GM19468 (cell line): Measurements from ENCODE around the gene PSEN1.
"Not testable (repeated sequence)": the region's sequence is repeated elsewhere in the genome, so short reads cannot be mapped to it uniquely, and the experiment has no call there.

Experiments used
- ATAC-seq: cut with Tn5 transposase; IDR thresholded peaks from one replicate; pipeline ENCODE4 v1.9.1; 2021; ENCODE audit warnings: mild to moderate bottlenecking, moderate library complexity, moderate number of reproducible peaks; ENCODE audit not compliant: unreplicated experiment; ENCODE audit errors: extremely low read depth

Gene PSEN1

DNA sequence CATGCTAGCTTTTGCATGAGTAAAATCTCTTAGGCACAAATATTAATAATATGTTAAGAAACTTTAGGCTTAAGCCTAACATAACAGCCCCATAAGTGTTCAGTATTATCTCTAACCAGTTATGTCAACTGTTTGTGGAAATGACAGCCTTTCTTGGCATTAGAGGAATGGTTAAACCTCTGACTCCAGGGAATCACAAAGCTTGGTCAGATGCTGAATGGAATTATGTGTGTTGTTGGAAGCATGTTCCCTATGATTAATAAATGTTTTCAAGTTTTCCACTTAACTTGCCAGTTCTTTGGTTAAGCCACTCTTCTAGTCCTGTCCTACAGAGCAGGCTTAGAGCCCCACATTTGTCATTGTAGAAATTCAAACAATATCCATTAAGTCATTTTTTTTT lies 17.0 kb downstream of the PSEN1 start:
- no peak for ATAC-seq

- ATAC-seq: no peak
Observed at GRCh38 chr14:73162251-73162650, 25.9 kb downstream of the PSEN1 start.

GRCh38 chr14:73166399-73166798 lies 30.1 kb downstream of the PSEN1 start:
- no peak for ATAC-seq

DNA sequence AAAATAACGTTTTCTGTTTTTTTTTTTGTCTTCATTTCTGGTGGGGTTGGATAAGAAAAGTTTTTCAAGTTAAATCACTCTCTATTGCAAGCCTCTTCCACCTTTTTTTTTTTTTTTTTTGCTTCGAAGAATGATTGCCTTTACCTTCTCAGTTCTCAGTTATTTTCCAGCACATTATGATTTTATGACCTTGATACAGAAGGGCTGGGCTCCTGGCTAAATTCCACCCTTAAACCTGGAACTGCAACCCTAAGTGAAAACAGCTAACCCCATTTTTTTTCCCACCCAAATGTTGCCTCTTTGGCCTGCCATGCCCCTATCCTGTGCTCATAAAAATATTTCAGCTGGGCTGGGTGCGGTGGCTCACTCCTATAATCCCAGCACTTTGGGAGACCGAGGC lies 31.4 kb downstream of the PSEN1 start:
- no peak for ATAC-seq

- ATAC-seq: no peak
Observed at GRCh38 chr14:73168274-73168673, 32.0 kb downstream of the PSEN1 start.

- ATAC-seq: no peak
Observed at GRCh38 chr14:73168691-73169090, 32.4 kb downstream of the PSEN1 start.

DNA sequence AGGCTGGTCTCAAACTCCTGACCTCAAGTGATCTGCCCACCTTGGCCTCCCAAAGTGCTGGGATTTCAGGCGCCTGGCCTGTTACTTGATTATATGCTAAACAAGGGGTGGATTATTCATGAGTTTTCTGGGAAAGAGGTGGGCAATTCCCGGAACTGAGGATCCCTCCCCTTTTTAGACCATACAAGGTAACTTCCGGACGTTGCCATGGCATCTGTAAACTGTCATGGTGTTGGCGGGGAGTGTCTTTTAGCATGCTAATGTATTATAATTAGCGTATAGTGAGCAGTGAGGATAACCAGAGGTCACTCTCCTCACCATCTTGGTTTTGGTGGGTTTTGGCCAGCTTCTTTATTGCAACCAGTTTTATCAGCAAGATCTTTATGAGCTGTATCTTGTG lies 33.5 kb downstream of the PSEN1 start:
- not testable (repeated sequence) for ATAC-seq

DNA sequence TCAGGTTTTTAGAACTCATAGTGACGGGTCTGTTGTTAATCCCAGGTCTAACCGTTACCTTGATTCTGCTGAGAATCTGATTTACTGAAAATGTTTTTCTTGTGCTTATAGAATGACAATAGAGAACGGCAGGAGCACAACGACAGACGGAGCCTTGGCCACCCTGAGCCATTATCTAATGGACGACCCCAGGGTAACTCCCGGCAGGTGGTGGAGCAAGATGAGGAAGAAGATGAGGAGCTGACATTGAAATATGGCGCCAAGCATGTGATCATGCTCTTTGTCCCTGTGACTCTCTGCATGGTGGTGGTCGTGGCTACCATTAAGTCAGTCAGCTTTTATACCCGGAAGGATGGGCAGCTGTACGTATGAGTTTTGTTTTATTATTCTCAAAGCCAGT lies 34.4 kb downstream of the PSEN1 start:
- no peak for ATAC-seq

GRCh38 chr14:73172500-73172899 lies 36.2 kb downstream of the PSEN1 start:
- no peak for ATAC-seq

DNA sequence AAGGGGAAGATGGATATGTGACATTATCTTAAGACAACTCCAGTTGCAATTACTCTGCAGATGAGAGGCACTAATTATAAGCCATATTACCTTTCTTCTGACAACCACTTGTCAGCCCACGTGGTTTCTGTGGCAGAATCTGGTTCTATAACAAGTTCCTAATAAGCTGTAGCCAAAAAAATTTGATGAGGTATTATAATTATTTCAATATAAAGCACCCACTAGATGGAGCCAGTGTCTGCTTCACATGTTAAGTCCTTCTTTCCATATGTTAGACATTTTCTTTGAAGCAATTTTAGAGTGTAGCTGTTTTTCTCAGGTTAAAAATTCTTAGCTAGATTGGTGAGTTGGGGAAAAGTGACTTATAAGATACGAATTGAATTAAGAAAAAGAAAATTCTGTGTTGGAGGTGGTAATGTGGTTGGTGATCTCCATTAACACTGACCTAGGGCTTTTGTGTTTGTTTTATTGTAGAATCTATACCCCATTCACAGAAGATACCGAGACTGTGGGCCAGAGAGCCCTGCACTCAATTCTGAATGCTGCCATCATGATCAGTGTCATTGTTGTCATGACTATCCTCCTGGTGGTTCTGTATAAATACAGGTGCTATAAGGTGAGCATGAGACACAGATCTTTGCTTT lies 36.9 kb downstream of the PSEN1 start:
- ATAC-seq: no peak

- ATAC-seq: no peak
Observed at GRCh38 chr14:73176685-73177084, 40.4 kb downstream of the PSEN1 start.

GRCh38 chr14:73180385-73180805 lies 44.1 kb downstream of the PSEN1 start:
- no peak for ATAC-seq

- ATAC-seq: not testable (repeated sequence)
Observed at GRCh38 chr14:73180969-73181368, 44.7 kb downstream of the PSEN1 start.

DNA sequence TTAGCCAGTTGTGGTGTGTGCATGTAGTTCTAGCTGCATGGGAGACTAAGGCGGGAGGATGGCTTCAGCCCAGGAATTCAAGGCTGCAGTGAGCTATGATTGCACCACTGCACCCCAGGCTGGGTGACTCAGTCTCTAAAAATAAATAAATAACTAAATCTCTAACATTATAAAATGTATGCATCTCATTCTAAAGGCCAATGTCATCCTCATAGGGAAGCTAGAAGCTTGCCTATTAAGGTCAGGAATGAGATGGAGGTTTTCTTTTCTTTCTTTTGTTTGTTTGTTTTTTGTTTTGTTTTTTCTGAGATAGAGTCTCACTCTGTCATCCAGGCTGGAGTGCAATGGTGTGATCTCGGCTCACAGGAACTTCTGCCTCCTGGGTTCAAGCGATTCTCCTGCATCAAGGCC lies 52.2 kb downstream of the PSEN1 start:
- ATAC-seq: no peak

DNA sequence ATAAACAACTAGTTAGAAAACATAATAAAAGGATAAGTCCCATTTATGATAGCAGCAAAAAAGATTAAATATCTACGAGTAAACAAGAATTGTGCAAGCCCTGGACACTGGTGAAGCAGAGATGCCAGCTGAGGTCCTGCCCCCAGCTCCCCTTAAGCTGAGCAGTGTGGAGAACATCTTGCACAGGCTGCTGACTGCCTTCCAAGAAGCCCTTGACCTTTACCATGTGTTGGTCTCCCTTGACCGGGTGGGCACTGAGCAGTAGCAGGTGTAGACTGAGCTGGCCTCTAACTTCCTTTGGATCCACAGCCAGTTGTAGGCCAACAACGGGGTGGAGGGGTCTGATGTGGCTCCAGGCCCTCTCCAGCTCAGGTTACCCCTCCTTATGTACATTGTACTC lies 53.3 kb downstream of the PSEN1 start:
- no peak for ATAC-seq

DNA sequence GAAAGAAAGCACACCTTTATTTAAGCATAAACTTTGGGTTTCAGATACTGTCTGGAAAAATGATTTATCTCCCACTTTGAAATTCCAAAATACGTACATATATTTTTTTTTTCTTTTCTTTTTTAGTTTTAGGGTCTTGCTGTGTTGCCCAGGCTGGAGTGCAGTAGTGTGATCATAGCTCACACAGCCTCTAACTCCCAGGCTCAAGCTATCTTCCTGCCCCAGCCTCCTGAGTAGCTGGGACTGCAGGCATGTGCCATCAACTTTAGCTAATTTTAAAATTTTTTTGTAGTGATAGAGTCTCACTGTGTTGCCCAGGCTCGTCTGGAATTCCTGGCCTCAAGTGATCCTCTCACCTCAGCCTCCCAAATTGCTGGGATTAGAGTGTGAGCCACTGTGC lies 55.1 kb downstream of the PSEN1 start:
- no peak for ATAC-seq

- ATAC-seq: not testable (repeated sequence)
Observed at GRCh38 chr14:73194306-73194705, 58.0 kb downstream of the PSEN1 start.

DNA sequence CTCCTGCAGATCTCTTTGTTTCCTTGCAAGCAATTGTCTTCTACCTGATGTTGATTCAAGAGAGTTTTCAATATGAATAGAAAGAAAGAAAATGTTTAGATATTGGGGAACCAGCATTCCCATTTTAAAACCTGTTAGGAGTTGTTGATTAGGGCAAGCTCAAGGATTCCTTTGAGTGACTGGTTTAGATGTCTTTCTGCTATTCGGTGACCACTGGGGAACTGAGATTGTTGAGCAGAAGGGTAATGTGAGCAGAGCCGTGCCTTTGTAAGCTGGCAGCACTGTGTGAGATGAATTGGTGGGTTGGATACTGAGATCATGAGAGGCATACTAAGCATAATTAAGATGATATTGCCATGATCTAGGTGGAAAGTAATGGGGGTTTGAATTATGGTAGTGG lies 61.9 kb downstream of the PSEN1 start:
- ATAC-seq: no peak

GRCh38 chr14:73203527-73203926 lies 67.2 kb downstream of the PSEN1 start:
- ATAC-seq: no peak

DNA sequence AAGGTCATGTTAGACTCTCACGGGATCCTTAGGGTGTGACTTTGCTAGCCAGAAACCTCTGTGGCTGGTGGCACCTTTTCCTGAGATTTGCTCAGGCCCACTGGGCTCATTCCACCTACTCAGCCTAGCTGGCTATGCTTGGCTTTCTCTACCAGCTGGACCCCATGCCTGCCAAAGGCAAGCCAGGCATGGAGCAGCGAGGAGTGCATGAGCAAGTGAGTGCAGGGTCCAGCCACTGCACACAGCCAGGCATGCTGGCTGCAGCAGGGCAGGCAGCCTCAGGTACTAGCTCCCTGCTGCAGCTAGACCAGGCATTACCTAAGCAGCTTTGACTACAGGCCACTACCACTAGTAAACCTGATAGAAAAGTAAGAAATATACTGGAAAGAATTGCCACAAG lies 71.3 kb downstream of the PSEN1 start:
- ATAC-seq: no peak

GRCh38 chr14:73208390-73208789 lies 72.1 kb downstream of the PSEN1 start:
- ATAC-seq: no peak

DNA sequence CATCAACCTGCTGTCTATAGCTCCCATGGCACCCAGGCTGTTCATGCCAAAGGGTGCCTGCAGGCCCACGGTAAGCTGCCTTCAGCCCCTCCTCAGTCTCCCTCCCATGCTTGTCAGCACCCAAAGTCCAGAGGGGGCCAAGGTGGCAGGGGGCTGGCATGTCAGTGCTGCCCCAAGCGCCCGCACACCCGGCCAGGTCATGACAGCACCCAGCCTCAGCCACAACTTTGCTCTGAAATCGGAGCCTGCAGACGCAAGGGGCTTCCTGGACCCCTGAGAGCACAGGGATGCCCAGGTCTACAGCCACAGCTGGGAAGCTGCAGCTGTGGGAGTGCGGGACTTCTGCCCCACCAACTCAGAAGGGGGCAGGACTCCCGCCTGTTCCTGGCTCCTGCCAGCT lies 72.5 kb downstream of the PSEN1 start:
- ATAC-seq: no peak

DNA sequence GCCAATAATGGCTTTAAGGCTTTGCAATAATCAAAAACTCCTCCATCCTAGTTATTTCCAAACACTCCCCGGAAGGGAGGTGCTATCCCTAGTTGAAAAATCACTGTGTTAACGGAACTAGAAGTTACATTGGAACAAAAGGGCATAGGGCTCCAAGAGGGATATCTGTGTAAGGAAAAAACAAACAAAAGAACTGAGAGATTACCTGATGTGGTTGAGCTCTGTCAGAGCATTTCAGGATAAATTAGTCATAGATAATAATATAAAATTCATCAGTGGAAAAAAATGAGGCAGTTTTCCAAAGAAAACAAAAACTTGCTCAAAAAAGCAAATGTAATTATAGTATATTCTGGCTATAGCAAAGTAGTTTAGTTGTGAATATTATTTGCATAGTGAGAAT lies 73.6 kb downstream of the PSEN1 start:
- no peak for ATAC-seq
